ENCODE measurements around the gene SMIM13.
A peak's percentile ranks its signal among the peaks of the same experiment; 100 is the strongest.

SMIM13 gene

GRCh38 chr6:11123978-11124377 is 30.3 kb downstream of the SMIM13 start:
- no peak for DNase-seq

DNA sequence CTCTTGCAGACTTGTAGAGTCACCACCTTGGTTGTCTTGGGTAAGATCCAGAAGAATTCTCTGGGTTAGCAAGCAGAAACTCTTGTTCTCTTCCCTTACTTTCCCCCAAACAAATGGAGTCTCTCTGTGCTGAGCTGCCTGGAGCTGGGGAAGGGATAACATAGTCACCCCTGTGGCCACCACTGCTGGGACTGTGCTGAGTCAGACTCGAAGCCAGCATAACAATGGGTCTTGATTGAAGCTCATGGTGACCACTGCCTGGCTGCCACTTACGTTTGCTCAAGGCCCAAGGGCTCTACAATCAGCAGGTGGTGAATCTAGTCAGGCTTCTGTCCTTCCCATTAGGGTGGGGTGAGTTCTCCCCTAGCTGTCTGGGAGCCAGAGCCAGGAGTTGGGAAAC is 33.2 kb downstream of the SMIM13 start:
- DNase-seq, result no peak

GRCh38 chr6:11128608-11129007 is 35.0 kb downstream of the SMIM13 start:
- DNase-seq, result no peak

DNA sequence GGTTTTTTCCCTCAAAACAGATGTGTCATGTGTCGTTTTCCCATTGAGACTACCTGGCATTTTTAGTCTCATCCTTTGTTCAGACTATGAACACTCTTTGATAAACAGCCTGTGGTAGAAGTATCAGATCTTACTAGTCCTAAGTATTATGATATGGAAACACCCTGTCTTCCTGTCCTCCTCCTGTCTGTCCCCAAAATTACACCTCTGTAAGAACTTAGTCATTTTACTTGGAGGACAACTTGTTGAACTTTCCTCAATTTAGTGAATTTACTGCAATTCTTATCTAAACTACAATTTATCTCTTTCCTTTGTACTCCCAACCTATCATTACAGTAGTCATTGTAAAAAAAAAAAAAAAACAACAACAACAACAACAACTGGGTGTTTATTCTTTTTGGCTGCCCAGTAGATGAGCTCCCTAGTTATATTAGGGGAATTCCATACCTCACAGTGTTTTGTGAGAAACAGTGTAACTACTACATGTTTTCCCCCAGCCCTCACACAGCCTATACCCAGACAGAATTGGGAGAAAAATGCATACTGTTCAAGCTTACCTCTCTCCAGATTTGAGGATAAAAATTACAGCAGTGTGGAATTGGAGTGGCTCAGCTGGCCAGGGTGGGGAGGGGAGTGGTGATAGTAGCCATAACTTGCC is 36.4 kb downstream of the SMIM13 start:
- no peak for DNase-seq

DNA sequence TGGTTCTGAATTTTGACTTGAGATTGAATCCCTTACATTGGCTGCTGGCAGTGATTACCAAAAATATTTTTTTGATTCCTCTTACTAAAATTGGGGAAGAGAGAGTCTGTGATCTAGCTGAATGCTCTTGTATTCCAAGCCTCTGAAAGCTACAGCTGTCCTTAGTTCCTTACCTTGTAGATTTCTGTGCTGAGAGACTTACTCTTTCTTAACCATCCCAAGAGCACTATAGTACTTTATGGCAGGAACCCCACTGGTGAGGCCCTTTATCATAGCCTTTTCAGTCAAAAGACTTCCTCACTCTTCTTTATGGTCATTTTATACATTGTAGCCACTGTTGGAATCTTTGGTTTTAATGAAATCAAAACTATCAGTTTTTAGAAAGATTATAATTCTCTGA is 37.0 kb downstream of the SMIM13 start:
- no peak for DNase-seq

DNA sequence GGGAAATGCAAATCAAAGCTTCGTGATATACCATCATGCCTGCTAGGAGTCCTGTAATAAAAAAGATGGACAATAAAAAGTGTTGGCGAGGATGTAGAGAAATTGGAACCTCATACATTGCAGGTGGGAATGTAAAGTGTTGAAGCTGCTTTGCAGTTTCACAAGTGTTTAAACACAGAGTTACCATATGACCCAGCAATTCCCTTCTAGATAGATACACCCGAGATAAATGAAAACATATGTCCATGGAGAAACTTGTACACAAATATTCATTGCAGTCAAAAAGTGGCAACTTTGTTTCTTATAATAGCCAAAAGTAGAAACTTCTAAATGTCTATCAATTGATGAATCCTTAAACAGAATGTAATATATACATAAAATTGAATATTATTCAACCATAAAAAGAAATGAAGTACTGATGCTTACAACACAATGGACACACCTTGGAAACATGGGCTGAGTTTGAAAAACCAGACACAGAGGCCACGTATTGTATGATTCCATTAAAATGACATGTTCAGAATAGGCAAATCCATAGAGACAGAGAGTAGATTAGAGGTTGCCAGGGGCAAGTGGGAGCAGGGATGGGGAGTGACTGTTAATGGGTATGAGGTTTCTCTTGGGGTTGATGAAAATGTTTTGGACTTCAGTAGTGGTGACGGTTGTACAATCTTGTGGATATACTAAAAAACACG is 38.7 kb downstream of the SMIM13 start:
- DNase-seq, result no peak

DNA sequence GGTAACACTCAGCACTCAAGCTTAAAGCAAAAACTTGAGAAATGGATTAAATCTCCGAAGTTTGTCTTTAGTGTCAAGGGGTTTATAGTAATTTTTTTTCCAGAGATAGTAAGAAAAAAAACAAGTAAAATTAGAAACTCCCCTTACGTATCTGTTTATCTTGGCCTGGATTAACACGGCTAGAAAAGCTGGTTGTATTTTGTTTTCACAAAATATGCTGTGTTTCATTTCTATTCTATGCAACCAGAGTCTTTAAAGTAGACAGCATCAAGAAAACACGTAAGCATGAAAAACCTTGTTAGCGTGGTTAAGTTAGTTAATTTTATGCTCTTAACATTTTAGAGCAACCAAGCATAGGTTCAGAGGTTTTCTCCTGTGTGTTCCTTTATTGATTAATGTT is 39.6 kb downstream of the SMIM13 start:
- DNase-seq, result no peak

DNA sequence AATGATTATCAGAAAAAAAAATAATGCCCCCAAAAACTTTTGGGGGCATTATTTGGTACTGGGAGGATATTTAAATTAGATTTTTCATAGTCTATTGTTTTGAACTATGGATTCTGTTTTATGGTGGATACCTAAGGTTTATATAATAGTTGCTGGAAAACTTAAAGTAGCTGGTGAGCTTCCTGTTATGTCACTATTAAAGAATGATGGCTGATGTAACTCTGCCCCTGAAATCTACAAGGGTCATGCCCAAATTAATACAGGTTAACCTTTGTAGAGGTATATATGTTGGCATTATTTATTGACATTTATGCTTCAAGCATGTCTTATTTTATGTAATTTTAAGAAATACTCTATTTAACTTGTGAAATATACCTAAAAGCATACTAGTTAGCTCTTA is 43.2 kb downstream of the SMIM13 start:
- no peak for DNase-seq

- no peak for DNase-seq
Measured at GRCh38 chr6:11139051-11139960, 45.7 kb downstream of the SMIM13 start.

DNA sequence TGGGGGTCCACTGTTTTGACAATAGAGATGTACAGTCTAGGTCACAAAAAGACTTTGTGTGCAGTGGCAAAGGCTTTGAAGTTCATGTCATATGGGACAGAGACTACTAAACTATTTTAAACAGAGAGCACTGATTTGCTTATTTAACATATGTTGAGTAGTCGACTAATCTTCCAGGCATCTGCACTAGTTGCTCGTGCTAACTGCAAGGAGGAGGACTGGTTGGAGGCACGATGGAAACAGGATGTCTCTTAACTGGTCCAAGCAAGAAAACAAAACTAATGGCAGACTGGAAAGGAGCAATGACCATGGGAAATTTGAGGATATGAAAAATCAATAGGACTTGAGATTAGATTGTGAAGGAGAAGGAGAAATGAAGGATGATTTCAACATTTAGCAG is 46.4 kb downstream of the SMIM13 start:
- no peak for DNase-seq

DNA sequence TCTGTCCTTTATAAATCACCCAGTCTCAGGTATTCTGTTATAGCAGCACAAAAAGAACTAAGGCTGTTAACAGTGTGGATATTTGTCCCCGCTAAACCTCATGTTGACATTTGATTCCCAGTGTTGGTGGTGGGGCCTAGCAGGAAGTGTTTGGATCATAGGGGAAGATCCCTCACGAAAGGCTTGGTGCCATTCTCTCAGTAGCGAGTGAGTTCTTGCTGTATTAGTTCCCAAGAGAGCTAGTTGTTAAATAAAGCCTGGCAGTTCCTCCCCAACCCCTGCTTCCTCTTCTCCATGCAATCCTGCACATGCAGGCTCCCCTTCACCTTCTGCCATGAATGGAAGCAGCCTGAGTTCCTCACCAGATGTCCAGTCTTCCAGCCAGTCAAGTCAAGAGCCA is 47.7 kb downstream of the SMIM13 start:
- no peak for DNase-seq

DNA sequence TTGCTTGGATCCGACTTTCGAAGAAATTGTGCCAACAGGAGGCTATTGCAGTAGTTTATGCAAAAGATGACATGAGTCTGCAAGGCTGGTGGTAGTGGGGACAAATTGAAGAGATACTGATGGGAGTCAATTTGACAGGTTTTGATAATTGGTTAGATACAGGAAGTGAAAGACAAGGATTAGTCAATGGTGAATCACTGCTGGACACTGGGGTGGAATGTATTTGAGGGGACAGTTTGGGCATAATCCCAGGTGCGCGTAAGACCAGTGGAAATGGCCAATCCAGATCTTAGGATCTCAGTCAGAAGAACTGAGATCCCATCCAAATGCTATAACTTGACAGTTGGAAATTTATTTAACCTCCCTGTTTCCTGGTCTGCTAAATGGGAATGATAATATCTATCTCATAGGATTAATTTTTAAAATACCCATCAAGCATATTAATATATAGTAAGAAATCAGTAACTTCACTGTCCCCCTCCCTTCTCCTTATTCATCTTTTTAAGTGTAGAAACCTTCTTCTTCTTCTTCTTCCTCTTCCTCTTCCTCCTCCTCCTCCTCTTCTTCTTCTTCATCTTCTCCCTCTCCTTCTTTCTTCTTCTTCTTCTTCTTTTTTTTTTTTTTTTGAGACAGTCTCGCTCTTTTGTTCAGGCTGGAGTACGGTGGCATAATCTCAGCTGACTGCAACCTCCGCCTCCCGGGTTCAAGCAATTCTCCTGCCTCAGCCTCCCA is 48.8 kb downstream of the SMIM13 start:
- DNase-seq, result no peak

GRCh38 chr6:11143394-11144371 is 50.0 kb downstream of the SMIM13 start:
- no peak for DNase-seq

DNA sequence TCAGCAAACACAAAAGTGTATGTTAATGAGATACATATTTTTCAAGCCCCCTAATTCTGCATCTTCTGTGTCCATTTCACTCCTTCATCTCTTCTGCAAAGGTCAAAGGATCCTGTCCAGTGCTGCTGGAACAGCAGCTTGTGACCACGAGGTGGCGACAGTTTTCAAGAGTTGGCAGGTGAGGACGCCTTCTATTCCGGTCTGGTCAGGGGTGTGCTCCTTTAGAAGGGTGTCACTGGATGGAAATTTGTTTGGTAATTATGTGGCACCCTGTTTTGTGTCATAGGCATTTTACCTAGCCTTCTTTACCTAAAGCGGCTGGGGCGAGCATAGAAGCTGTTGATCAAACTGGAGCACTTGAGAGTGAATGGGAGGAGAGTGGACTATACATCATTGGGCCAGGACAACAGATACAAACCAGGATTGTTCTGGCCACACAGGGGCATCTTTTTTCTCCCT is 50.8 kb downstream of the SMIM13 start:
- DNase-seq, result peak; percentile 68

DNA sequence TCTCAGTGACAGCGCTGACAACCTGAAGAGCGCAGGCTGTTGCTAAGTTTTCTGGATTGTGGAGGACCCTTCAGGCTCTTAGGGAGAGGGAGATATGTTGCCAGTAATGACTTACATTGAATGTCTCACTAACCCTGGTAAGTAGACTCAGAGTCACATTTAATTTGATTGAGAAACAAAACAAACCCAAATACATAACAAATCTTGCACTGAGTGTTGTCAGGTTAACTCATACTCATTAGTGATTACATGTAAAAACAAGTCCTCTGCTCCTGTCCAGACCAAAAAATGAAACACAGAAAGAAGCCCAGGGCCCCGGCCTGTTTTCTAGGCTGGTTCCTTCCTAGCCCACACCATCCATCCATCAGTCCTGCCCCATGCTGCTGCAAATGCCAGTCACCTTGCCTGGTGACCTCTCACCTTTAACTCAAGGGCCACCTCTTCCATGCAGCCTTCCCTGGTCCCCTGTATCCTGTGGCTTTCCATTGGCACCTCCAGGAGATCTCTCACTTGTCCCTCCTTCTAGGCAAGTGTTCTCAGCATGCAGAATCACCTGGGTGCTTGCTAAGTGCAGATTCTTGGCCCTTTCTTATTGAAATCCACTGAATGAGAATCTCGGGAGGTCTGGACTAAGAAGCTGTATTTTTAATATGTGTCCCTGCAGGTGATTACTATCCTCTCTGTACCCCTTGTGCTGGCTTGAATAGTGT is 52.6 kb downstream of the SMIM13 start:
- no peak for DNase-seq

DNA sequence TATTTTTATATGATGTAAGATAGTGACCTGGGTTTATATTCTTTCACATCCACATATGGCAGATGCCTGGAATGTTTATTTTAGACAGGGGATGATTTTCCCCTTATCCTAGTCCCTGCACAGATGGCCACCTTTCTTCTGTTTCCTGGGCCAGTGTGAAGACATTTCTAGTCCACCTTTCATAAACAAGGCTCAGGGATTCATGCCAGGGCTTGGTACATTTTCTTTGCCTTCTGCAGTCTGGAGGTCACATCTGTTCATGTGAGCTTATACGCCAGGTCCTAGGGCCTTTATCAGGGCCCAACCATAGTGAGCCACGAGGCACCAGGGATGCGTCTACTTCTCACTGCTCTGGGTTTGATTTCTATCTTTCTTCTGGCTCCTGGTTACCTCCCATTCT is 55.9 kb downstream of the SMIM13 start:
- no peak for DNase-seq

DNA sequence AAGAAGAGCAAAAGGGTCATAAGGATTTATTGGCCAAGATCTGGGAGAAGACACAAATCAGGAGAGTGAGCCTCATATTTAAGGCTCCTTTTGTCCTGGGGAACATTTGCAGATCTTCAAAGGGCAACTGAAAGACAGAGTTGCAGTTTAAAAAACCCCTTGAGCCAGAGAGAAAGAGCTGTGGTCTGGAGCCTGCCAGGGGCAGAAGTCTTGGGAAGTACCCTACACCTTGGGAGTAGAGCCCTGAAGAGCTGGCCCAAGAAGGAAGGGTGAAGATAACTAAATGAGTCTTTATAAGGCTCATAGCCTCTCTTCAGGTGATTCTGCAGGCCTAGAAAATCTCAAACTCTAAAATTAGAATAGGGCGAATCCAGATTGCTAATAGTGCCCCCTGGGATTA is 57.9 kb downstream of the SMIM13 start:
- no peak for DNase-seq

DNA sequence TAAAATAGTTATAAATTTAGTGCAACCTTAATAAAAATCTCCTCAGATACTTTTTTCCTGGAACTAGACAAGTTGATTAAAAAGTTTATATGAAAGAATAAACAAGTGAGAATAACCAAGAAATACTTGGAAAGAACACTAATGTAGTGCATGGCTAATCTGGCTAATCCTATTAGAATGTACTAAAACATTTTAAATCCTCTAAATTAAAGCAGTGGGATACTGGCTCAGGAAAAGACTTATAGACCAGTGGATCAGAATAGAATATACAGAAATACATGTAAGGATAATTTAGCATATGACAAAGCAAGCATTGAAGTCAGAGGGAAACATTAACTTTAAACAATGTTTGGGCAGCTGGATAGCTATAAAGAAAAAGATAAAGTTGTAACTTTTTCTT is 58.9 kb downstream of the SMIM13 start:
- DNase-seq, result no peak

- DNase-seq, result no peak
Measured at GRCh38 chr6:11153447-11153846, 59.8 kb downstream of the SMIM13 start.

GRCh38 chr6:11155589-11155988 is 62.0 kb downstream of the SMIM13 start:
- no peak for DNase-seq

- no peak for DNase-seq
Measured at GRCh38 chr6:11160199-11160598, 66.6 kb downstream of the SMIM13 start.
